PFSK-1 (cell line): ENCODE results near the gene PPM1H.

Source experiments
- POLR2AphosphoS5 ChIP-seq: IDR thresholded peaks from 2 replicates; pipeline ENCODE4 v1.6.1; 2012; ENCODE audit warnings: low read depth, mild to moderate bottlenecking, control low read depth, low read length, moderate library complexity
- SIN3A ChIP-seq: IDR thresholded peaks from 2 replicates; pipeline ENCODE4 v1.6.1; 2012; ENCODE audit warnings: mild to moderate bottlenecking, low read length, moderate library complexity, borderline replicate concordance; ENCODE audit not compliant: insufficient read depth
- TAF1 ChIP-seq: IDR thresholded peaks from 2 replicates; pipeline ENCODE4 v1.6.1; 2012; ENCODE audit warnings: low read length, control low read depth, borderline replicate concordance; ENCODE audit not compliant: insufficient read depth
- TF ChIP-seq, protein P1 (sequence below), 2 experiments: IDR thresholded peaks; 2 replicates each; pipeline versions ENCODE4 v1.6.1 to v1.8.0; 2011 to 2012; ENCODE audit warnings: low read depth in 2 of 2, low read length in 2 of 2, control low read depth in 1 of 2, inconsistent platforms in 1 of 2, mild to moderate bottlenecking in 1 of 2, moderate library complexity in 1 of 2; ENCODE audit not compliant: insufficient read depth in 1 of 2

DNA sequence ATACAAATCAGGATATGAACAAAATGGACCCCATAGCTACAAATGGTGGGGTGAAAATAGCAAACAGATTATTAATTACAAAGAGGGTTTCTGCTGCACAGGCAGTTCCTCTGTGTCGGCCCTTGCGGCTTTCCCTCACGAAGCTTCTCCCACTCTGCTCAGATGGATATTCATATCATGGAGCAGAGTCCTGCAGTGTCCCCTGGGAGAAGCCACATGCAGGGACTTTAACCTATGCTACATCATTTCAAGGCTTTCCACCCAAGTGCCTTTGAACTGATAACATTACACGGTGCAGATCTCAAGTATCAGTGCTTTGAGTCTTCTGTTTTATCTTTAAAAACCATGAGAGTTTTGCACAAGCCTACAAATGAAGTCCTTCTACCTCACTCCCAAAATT is 229.1 kb downstream of the PPM1H start:
- TF ChIP-seq POLR2AphosphoS5 (no peak), TAF1 (no peak), SIN3A (no peak)
- TF ChIP-seq, protein P1, sequence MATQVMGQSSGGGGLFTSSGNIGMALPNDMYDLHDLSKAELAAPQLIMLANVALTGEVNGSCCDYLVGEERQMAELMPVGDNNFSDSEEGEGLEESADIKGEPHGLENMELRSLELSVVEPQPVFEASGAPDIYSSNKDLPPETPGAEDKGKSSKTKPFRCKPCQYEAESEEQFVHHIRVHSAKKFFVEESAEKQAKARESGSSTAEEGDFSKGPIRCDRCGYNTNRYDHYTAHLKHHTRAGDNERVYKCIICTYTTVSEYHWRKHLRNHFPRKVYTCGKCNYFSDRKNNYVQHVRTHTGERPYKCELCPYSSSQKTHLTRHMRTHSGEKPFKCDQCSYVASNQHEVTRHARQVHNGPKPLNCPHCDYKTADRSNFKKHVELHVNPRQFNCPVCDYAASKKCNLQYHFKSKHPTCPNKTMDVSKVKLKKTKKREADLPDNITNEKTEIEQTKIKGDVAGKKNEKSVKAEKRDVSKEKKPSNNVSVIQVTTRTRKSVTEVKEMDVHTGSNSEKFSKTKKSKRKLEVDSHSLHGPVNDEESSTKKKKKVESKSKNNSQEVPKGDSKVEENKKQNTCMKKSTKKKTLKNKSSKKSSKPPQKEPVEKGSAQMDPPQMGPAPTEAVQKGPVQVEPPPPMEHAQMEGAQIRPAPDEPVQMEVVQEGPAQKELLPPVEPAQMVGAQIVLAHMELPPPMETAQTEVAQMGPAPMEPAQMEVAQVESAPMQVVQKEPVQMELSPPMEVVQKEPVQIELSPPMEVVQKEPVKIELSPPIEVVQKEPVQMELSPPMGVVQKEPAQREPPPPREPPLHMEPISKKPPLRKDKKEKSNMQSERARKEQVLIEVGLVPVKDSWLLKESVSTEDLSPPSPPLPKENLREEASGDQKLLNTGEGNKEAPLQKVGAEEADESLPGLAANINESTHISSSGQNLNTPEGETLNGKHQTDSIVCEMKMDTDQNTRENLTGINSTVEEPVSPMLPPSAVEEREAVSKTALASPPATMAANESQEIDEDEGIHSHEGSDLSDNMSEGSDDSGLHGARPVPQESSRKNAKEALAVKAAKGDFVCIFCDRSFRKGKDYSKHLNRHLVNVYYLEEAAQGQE (IDR thresholded peaks at IDR 0.05; ENCODE audit: insufficient read depth in 1 of 2, low read depth in 2 of 2, low read length in 2 of 2), result no peak
